Endometrial microvascular endothelial cells (primary cell): Measurements from ENCODE around the gene LCE1C. TPM values are rescaled to one million over a fixed set of nuclear protein-coding genes. Genes with fewer than 3 reads are reported as not detected.

ENCODE experiments used
- in situ Hi-C: cut with HindIII; loops from 2 replicates; pipeline ENCODE4 v1.10.0; 2017; ENCODE audit warnings: low sequenced_read_pairs, low pct_unique_long_range_greater_than_20kb; ENCODE audit errors: inconsistent ontology term
- total RNA-seq: library from RNA; depleted of rRNA; stranded (reverse); fragments of >200 nt; gene quantifications from one replicate; pipeline ENCODE4 v1.2.3, GENCODE V29; 2015; ENCODE audit errors: inconsistent ontology term

Gene LCE1C
- total RNA-seq, 1 donor from 2014 or later = not detected

GRCh38 chr1:152761609-152762213 lies 44.7 kb downstream of the LCE1C start:
- in situ Hi-C loops = no loop called here

- in situ Hi-C loops = no loop called here
Measured at GRCh38 chr1:152760551-152761190, 45.8 kb downstream of the LCE1C start.

DNA sequence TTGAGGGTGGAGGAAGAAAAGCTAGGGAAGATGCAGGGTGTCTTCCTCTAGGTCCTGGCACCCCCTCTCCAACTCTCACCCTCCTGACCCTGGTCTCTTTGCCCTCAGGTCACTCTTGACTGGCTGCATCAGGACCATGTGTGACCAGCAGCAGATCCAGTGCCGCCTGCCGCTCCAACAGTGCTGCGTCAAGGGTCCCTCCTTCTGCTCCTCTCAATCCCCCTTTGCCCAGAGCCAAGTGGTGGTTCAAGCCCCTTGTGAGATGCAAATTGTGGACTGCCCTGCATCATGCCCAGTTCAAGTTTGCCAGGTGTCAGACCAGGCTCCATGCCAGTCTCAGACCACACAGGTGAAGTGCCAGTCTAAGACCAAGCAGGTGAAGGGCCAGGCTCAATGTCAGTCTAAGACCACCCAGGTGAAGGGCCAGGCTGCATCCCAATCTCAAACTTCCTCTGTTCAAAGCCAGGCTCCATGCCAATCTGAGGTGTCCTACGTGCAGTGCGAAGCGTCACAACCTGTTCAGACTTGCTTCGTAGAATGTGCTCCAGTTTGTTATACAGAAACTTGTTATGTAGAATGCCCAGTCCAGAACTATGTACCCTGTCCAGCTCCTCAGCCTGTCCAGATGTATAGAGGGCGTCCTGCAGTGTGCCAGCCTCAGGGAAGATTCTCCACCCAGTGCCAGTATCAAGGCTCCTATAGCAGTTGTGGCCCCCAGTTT lies 46.8 kb downstream of the LCE1C start:
- in situ Hi-C loops = no loop called here

GRCh38 chr1:152758636-152759035 lies 47.8 kb downstream of the LCE1C start:
- in situ Hi-C loops = no loop called here

DNA sequence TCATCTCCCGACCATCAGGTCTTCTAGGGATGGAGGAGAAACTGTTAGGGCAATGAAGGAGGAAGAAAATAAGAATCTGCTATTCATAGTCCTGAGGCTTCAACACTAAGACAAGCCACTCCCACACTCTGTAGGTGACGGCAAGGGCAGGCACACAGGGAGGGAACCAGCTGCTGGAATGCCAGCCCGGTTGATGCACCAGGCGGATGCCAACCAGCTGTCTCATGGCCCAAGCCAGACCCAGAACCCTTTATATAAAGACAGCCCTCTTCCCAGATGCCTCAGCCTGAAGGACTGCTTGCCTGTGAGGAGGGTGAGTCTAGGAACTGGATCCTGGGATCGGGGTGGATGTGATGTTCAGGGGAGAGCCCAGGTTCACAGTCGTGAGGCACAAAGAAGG lies 48.7 kb downstream of the LCE1C start, which contains the start of gene KPRP:
Gene KPRP, plus strand, starts transcription at position 279 of the 400 bp plus-strand sequence. CDS start 1,564 bp downstream, outside the sequence.
- in situ Hi-C loops = no loop called here

- in situ Hi-C loops = no loop called here
Measured at GRCh38 chr1:152756872-152757271, 49.6 kb downstream of the LCE1C start.

Other genes starting within 250 kb of the LCE1C start
- not detected for gene LCE3E, start 239.9 kb downstream of the LCE1C start, total RNA-seq
- not detected for gene LCE3D, start 226.1 kb downstream of the LCE1C start, total RNA-seq
- not detected for gene LCE3C, start 206.4 kb downstream of the LCE1C start, total RNA-seq
- gene LCE3B, start 192.8 kb downstream of the LCE1C start, total RNA-seq = not detected
- not detected for gene LCE3A, start 183.5 kb downstream of the LCE1C start, total RNA-seq
- not detected for gene LCE2D, start 143.3 kb downstream of the LCE1C start, total RNA-seq
- gene LCE2C, start 131.4 kb downstream of the LCE1C start, total RNA-seq = not detected
- not detected for gene LCE2B, start 120.5 kb downstream of the LCE1C start, total RNA-seq
- gene LCE2A, start 108.3 kb downstream of the LCE1C start, total RNA-seq = not detected
- gene LCE4A, start 98.5 kb downstream of the LCE1C start, total RNA-seq = not detected
- gene KPRP, start 48.6 kb downstream of the LCE1C start, total RNA-seq = not detected
- not detected for gene LCE1F, start 31.5 kb downstream of the LCE1C start, total RNA-seq
- gene LCE1E, start 20.4 kb downstream of the LCE1C start, total RNA-seq = not detected
- gene LCE1D, start 9.9 kb downstream of the LCE1C start, total RNA-seq = not detected
- gene LCE1B, start 5.3 kb upstream of the LCE1C start, total RNA-seq = not detected
- not detected for gene LCE1A, start 20.8 kb upstream of the LCE1C start, total RNA-seq
- not detected for gene LCE6A, start 36.2 kb upstream of the LCE1C start, total RNA-seq
- gene LCE7A, start 53.3 kb upstream of the LCE1C start, total RNA-seq = not detected
- gene SMCP, start 71.7 kb upstream of the LCE1C start, total RNA-seq = not detected
- not detected for gene IVL, start 101.9 kb upstream of the LCE1C start, total RNA-seq
- gene SPRR5, start 140.6 kb upstream of the LCE1C start, total RNA-seq = not detected
- gene SPRR4, start 164.0 kb upstream of the LCE1C start, total RNA-seq = not detected
- gene SPRR1A, start 177.4 kb upstream of the LCE1C start, total RNA-seq = not detected
- not detected for gene SPRR3, start 195.1 kb upstream of the LCE1C start, total RNA-seq
- not detected for gene SPRR1B, start 224.6 kb upstream of the LCE1C start, total RNA-seq
- gene SPRR2D, start 234.5 kb upstream of the LCE1C start, total RNA-seq = not detected